Measurements from ENCODE around the gene HHIPL1.
"Not testable (repeated sequence)": the region's sequence is repeated elsewhere in the genome, so short reads cannot be mapped to it uniquely, and the experiment has no call there.

HHIPL1 gene

DNA sequence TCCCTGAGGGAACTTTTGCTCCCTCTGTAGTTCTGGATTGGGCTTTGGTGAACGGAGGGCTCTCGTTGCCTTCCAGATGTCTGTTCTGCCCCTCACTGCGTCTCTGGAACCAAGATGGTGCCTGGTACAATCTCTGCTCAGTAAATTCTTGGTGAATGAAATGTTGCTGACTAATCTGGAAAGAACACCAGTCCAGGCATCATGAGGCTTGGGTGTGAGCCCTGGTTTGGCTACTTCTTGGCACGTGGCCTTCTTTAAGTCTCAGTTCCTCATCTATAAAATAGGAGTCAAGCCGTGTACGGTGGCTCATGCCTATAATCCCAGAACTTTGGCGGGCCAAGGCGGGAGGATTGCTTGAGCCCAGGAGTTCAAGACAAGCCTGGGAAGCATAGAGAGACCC is 4.3 kb downstream of the HHIPL1 start:
- Histone ChIP-seq H3K4me3 (ENCODE audit: low read length) (no peak overlapping the region), H3K36me3 (ENCODE audit: insufficient read depth, low read length) (no peaks in the 10 kb centered on the region), H3K9me3 (ENCODE audit: low read length) (no peaks in the 10 kb centered on the region), H2AFZ (ENCODE audit: low read depth, low read length) (no peak overlapping the region), H3K27me3 (ENCODE audit: insufficient read depth, low read length) (no peaks in the 10 kb centered on the region), H3K4me1 (ENCODE audit: insufficient read depth, low read length) (no peaks in the 10 kb centered on the region)

DNA sequence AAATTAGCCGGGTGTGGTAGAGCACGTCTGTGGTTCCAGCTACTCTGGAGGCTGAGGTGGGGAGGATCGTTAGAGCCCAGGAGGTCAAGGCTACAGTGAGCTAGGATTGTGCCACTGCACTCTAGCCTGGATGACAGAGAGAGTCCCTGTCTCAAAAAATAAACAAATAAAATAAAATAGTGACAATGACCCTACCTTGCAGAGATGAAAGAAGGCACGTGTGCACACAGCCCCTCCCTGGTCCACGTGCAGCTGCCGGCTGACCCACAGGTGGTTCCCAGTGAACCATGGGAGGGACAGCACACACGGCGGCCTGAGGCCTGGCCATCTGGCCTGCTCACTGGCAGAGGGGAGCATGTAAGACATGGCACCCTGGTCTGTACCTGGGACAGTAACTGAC is 4.7 kb downstream of the HHIPL1 start:
- Histone ChIP-seq H3K36me3 (ENCODE audit: insufficient read depth, low read length) (no peaks in the 10 kb centered on the region), H3K4me1 (ENCODE audit: insufficient read depth, low read length) (no peaks in the 10 kb centered on the region), H3K27me3 (ENCODE audit: insufficient read depth, low read length) (no peaks in the 10 kb centered on the region), H2AFZ (ENCODE audit: low read depth, low read length) (no peak overlapping the region), H3K9me3 (ENCODE audit: low read length) (no peaks in the 10 kb centered on the region), H3K4me3 (ENCODE audit: low read length) (no peak overlapping the region)

GRCh38 chr14:99650189-99650588 is 5.3 kb downstream of the HHIPL1 start:
- no peaks in the 10 kb centered on the region for H3K27me3 ChIP-seq (ENCODE audit: insufficient read depth, low read length)
- H3K4me1 ChIP-seq (ENCODE audit: insufficient read depth, low read length): no peaks in the 10 kb centered on the region
- H3K9me3 ChIP-seq (ENCODE audit: low read length): no peaks in the 10 kb centered on the region
- no peaks in the 10 kb centered on the region for H3K36me3 ChIP-seq (ENCODE audit: insufficient read depth, low read length)
- no peak overlapping the region for H2AFZ ChIP-seq (ENCODE audit: low read depth, low read length)
- no peak overlapping the region for H3K4me3 ChIP-seq (ENCODE audit: low read length)

GRCh38 chr14:99651953-99652746 is 7.2 kb downstream of the HHIPL1 start:
- H2AFZ ChIP-seq (ENCODE audit: low read depth, low read length): no peak overlapping the region
- no peaks in the 10 kb centered on the region for H3K27me3 ChIP-seq (ENCODE audit: insufficient read depth, low read length)
- no peaks in the 10 kb centered on the region for H3K9me3 ChIP-seq (ENCODE audit: low read length)
- no peak overlapping the region for H3K4me3 ChIP-seq (ENCODE audit: low read length)
- no peaks in the 10 kb centered on the region for H3K4me1 ChIP-seq (ENCODE audit: insufficient read depth, low read length)
- no peaks in the 10 kb centered on the region for H3K36me3 ChIP-seq (ENCODE audit: insufficient read depth, low read length)

- no peak overlapping the region for H2AFZ ChIP-seq (ENCODE audit: low read depth, low read length)
- no peak overlapping the region for H3K4me3 ChIP-seq (ENCODE audit: low read length)
- H3K36me3 ChIP-seq (ENCODE audit: insufficient read depth, low read length): no peaks in the 10 kb centered on the region
- H3K9me3 ChIP-seq (ENCODE audit: low read length): no peaks in the 10 kb centered on the region
- H3K4me1 ChIP-seq (ENCODE audit: insufficient read depth, low read length): no peaks in the 10 kb centered on the region
- no peaks in the 10 kb centered on the region for H3K27me3 ChIP-seq (ENCODE audit: insufficient read depth, low read length)
Measured at GRCh38 chr14:99654235-99654985, 9.5 kb downstream of the HHIPL1 start.

DNA sequence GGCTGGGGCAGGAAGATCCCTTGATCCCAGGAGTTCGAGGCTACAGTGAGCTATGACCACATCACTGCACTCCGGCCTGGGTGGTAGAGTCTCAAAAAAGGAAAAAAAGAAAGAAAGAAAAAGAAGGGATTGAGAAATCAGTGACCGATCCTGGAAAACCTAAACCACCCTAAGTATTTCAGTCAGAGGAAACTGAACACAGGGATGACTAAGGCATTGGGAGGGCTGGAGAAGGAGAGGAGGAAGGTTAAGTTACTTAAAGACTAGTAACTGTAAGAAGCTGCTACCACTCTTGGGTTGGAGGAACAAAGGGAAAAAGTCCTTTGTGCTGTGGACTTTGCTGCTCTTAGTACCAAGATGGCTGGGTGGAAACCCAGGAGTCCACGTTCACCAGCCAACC is 10.6 kb downstream of the HHIPL1 start:
- Histone ChIP-seq H2AFZ (ENCODE audit: low read depth, low read length) (no peak overlapping the region), H3K9me3 (ENCODE audit: low read length) (no peaks in the 10 kb centered on the region), H3K4me1 (ENCODE audit: insufficient read depth, low read length) (peaks cover 2% of the 10 kb centered on the region), H3K4me3 (ENCODE audit: low read length) (no peak overlapping the region), H3K27me3 (ENCODE audit: insufficient read depth, low read length) (no peaks in the 10 kb centered on the region), H3K36me3 (ENCODE audit: insufficient read depth, low read length) (no peaks in the 10 kb centered on the region)

- no peaks in the 10 kb centered on the region for H3K9me3 ChIP-seq (ENCODE audit: low read length)
- H3K36me3 ChIP-seq (ENCODE audit: insufficient read depth, low read length): no peaks in the 10 kb centered on the region
- no peak overlapping the region for H3K4me3 ChIP-seq (ENCODE audit: low read length)
- no peak overlapping the region for H2AFZ ChIP-seq (ENCODE audit: low read depth, low read length)
- no peaks in the 10 kb centered on the region for H3K27me3 ChIP-seq (ENCODE audit: insufficient read depth, low read length)
- peaks cover 8% of the 10 kb centered on the region for H3K4me1 ChIP-seq (ENCODE audit: insufficient read depth, low read length)
Measured at GRCh38 chr14:99656171-99656570, 11.2 kb downstream of the HHIPL1 start.

GRCh38 chr14:99657645-99658155 is 12.8 kb downstream of the HHIPL1 start:
- Histone ChIP-seq H2AFZ (ENCODE audit: low read depth, low read length) (no peak overlapping the region), H3K36me3 (ENCODE audit: insufficient read depth, low read length) (no peaks in the 10 kb centered on the region), H3K9me3 (ENCODE audit: low read length) (no peaks in the 10 kb centered on the region), H3K27me3 (ENCODE audit: insufficient read depth, low read length) (no peaks in the 10 kb centered on the region), H3K4me1 (ENCODE audit: insufficient read depth, low read length) (peaks cover 14% of the 10 kb centered on the region), H3K4me3 (ENCODE audit: low read length) (no peak overlapping the region)

DNA sequence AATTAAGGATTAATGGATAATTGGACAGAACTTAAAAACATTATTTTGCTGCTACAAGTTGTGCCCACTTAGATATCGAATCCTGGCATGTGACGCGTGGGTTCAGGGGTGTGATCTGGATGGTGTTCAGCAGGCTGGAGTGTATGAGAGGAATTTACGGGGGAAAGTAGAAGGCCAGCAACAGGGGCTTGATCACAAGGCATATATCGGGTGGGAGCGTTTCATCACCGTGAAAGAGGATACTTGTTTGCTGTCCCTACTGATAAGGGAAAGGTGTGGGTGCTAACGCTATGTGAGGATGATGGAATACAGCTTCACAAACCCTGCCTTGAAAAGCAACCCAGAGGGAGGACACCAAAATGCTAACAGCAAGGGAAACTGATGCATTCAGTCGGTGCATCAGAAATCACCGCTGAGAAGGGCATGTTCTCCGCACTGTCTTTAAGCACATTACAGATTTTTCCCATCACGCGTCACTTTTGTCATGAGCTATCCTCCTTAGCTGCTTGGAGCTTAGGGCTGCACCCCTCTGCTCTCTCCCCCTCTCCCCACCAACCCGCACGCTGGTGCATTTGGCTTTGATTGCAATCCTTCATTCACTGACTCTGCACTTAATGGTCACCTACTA is 13.4 kb downstream of the HHIPL1 start:
- Histone ChIP-seq H3K36me3 (ENCODE audit: insufficient read depth, low read length) (no peaks in the 10 kb centered on the region), H2AFZ (ENCODE audit: low read depth, low read length) (no peak overlapping the region), H3K27me3 (ENCODE audit: insufficient read depth, low read length) (no peaks in the 10 kb centered on the region), H3K9me3 (ENCODE audit: low read length) (no peaks in the 10 kb centered on the region), H3K4me1 (ENCODE audit: insufficient read depth, low read length) (peaks cover 20% of the 10 kb centered on the region), H3K4me3 (ENCODE audit: low read length) (no peak overlapping the region)

DNA sequence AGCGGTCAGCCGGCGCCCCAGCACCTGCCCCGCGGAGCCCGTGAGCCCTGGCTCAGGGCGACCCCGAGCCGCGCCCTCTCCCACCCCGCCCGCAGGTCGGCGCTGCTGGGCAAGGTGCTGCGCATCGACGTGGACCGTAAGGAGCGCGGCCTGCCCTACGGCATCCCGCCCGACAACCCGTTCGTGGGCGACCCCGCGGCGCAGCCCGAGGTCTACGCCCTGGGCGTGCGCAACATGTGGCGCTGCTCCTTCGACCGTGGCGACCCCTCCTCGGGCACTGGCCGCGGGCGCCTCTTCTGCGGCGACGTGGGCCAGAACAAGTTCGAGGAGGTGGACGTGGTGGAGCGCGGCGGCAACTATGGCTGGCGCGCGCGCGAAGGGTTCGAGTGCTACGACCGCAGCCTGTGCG is 14.4 kb downstream of the HHIPL1 start:
- no peak overlapping the region for H3K4me3 ChIP-seq (ENCODE audit: low read length)
- no peaks in the 10 kb centered on the region for H3K9me3 ChIP-seq (ENCODE audit: low read length)
- no peak overlapping the region for H2AFZ ChIP-seq (ENCODE audit: low read depth, low read length)

GRCh38 chr14:99660006-99660566 is 15.2 kb downstream of the HHIPL1 start:
- no peak overlapping the region for H3K4me3 ChIP-seq (ENCODE audit: low read length)
- no peaks in the 10 kb centered on the region for H3K9me3 ChIP-seq (ENCODE audit: low read length)
- peaks cover 34% of the 10 kb centered on the region for H3K4me1 ChIP-seq (ENCODE audit: insufficient read depth, low read length)
- no peak overlapping the region for H2AFZ ChIP-seq (ENCODE audit: low read depth, low read length)
- no peaks in the 10 kb centered on the region for H3K27me3 ChIP-seq (ENCODE audit: insufficient read depth, low read length)
- H3K36me3 ChIP-seq (ENCODE audit: insufficient read depth, low read length): no peaks in the 10 kb centered on the region

More for the DNA sequence above, 14.4 kb downstream of the HHIPL1 start:
- Histone ChIP-seq H3K36me3 (ENCODE audit: insufficient read depth, low read length) (no peaks in the 10 kb centered on the region), H3K27me3 (ENCODE audit: insufficient read depth, low read length) (no peaks in the 10 kb centered on the region), H3K4me1 (ENCODE audit: insufficient read depth, low read length) (peaks cover 26% of the 10 kb centered on the region)

- H3K36me3 ChIP-seq (ENCODE audit: insufficient read depth, low read length): no peaks in the 10 kb centered on the region
- no peaks in the 10 kb centered on the region for H3K27me3 ChIP-seq (ENCODE audit: insufficient read depth, low read length)
- no peak overlapping the region for H3K4me3 ChIP-seq (ENCODE audit: low read length)
- H3K4me1 ChIP-seq (ENCODE audit: insufficient read depth, low read length): peaks cover 37% of the 10 kb centered on the region
- H3K9me3 ChIP-seq (ENCODE audit: low read length): no peaks in the 10 kb centered on the region
- H2AFZ ChIP-seq (ENCODE audit: low read depth, low read length): no peak overlapping the region
Measured at GRCh38 chr14:99660794-99661193, 15.9 kb downstream of the HHIPL1 start.

- peaks cover 41% of the 10 kb centered on the region for H3K4me1 ChIP-seq (ENCODE audit: insufficient read depth, low read length)
- H3K36me3 ChIP-seq (ENCODE audit: insufficient read depth, low read length); H3K27me3 ChIP-seq (ENCODE audit: insufficient read depth, low read length); H2AFZ ChIP-seq (ENCODE audit: low read depth, low read length); H3K4me3 ChIP-seq (ENCODE audit: low read length); H3K9me3 ChIP-seq (ENCODE audit: low read length): not testable (repeated sequence)
Measured at GRCh38 chr14:99661206-99661605, 16.3 kb downstream of the HHIPL1 start.

All from neuron (in vitro differentiated cells).